Measurements from ENCODE around the gene G6PD.

DNA sequence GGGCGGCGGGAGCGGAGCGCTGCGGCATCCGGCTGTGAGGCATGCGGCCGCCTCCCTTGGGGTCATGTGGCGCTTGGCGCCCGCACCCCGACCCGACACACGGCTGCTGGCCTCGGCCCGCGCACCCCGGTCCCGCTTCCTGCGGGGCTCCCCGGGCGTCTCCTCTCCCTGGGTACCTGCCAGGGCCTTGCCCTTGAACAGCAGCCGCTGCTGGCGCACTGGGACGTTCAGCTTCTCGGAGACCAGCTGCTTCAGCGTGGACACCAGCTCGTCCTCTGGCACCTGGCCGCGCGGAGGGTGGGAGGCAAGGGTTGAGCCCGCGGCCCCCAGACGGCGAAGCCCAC, 60.6 kb downstream of the G6PD start:
- TF ChIP-seq, protein P1, sequence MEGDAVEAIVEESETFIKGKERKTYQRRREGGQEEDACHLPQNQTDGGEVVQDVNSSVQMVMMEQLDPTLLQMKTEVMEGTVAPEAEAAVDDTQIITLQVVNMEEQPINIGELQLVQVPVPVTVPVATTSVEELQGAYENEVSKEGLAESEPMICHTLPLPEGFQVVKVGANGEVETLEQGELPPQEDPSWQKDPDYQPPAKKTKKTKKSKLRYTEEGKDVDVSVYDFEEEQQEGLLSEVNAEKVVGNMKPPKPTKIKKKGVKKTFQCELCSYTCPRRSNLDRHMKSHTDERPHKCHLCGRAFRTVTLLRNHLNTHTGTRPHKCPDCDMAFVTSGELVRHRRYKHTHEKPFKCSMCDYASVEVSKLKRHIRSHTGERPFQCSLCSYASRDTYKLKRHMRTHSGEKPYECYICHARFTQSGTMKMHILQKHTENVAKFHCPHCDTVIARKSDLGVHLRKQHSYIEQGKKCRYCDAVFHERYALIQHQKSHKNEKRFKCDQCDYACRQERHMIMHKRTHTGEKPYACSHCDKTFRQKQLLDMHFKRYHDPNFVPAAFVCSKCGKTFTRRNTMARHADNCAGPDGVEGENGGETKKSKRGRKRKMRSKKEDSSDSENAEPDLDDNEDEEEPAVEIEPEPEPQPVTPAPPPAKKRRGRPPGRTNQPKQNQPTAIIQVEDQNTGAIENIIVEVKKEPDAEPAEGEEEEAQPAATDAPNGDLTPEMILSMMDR (IDR thresholded peaks at IDR 0.05) = no peak
- no peak for TF ChIP-seq POLR2AphosphoS5 (IDR thresholded peaks at IDR 0.05; ENCODE audit: low read depth, low read length)
- no peak for TF ChIP-seq SIN3A (IDR thresholded peaks at IDR 0.05; ENCODE audit: borderline replicate concordance, insufficient read depth, low read depth, low read length)
- TF ChIP-seq, protein P2, sequence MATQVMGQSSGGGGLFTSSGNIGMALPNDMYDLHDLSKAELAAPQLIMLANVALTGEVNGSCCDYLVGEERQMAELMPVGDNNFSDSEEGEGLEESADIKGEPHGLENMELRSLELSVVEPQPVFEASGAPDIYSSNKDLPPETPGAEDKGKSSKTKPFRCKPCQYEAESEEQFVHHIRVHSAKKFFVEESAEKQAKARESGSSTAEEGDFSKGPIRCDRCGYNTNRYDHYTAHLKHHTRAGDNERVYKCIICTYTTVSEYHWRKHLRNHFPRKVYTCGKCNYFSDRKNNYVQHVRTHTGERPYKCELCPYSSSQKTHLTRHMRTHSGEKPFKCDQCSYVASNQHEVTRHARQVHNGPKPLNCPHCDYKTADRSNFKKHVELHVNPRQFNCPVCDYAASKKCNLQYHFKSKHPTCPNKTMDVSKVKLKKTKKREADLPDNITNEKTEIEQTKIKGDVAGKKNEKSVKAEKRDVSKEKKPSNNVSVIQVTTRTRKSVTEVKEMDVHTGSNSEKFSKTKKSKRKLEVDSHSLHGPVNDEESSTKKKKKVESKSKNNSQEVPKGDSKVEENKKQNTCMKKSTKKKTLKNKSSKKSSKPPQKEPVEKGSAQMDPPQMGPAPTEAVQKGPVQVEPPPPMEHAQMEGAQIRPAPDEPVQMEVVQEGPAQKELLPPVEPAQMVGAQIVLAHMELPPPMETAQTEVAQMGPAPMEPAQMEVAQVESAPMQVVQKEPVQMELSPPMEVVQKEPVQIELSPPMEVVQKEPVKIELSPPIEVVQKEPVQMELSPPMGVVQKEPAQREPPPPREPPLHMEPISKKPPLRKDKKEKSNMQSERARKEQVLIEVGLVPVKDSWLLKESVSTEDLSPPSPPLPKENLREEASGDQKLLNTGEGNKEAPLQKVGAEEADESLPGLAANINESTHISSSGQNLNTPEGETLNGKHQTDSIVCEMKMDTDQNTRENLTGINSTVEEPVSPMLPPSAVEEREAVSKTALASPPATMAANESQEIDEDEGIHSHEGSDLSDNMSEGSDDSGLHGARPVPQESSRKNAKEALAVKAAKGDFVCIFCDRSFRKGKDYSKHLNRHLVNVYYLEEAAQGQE (IDR thresholded peaks at IDR 0.05; ENCODE audit: insufficient read depth in 1 of 2, low read depth in 2 of 2, low read length in 1 of 2) = no peak

Measured in Panc1 (cell line).